ENCODE data around the gene LPP. TPM values are rescaled to one million over a fixed set of nuclear protein-coding genes. Genes with fewer than 3 reads are reported as not detected.

The LPP gene
- total and polyA plus RNA-seq, 2 donors (not counting 1 experiment from before 2014, with no cell fraction given) = 7.6 to 81.7 TPM

- no peak overlapping the region for H3K9ac ChIP-seq (ENCODE audit: low read length)
- CTCF ChIA-PET = interaction anchor here (1.6 to 1.8 kb wide), 2 partner anchors 12 to 399 kb away, joined by 4 to 7 read pairs; no protein-coding TSS in a partner anchor
- H2AFZ ChIP-seq (ENCODE audit: insufficient read depth, low read depth, low read length, poor library complexity, severe bottlenecking) = no peak overlapping the region
- no peaks in the 10 kb centered on the region for H3K27me3 Mint-ChIP-seq
- H3K27me3 ChIP-seq (replicated peaks in 1 of 4; ENCODE audit: control extremely low read depth in 1 of 4, control insufficient read depth in 3 of 4, insufficient read depth in 4 of 4, low read length in 3 of 4) = no peaks in the 10 kb centered on the region
- H3K27ac Mint-ChIP-seq = no peak overlapping the region
- no peak overlapping the region for H3K4me2 ChIP-seq (replicated peaks; ENCODE audit: low read depth, low read length, poor library complexity, severe bottlenecking)
- POLR2A ChIA-PET = no interaction called here
- peaks cover 19% of the 10 kb centered on the region for H3K4me1 Mint-ChIP-seq
- H3K4me3 Mint-ChIP-seq = no peak overlapping the region
- intact Hi-C loops (cut with micrococcal nuclease) = no loop called here
- H3K36me3 ChIP-seq (replicated peaks in 1 of 2; ENCODE audit: control extremely low read depth in 1 of 2, control insufficient read depth in 1 of 2, extremely low read depth in 1 of 2, insufficient read depth in 2 of 2, low read length in 1 of 2) = no peaks in the 10 kb centered on the region
- ATAC-seq (ENCODE audit: low read depth) = no peak
- H3K27ac ChIP-seq (ENCODE audit: low read length in 2 of 2) = no peak overlapping the region
- TF ChIP-seq EZH2 (IDR thresholded peaks at IDR 0.05; ENCODE audit: borderline replicate concordance, insufficient read depth, low read depth, low read length, poor library complexity, severe bottlenecking) (no peak), CTCF (IDR thresholded peaks at IDR 0.05) (no peak)
- H4K20me1 ChIP-seq (ENCODE audit: control insufficient read depth, insufficient read depth, low read length, poor library complexity, severe bottlenecking) = no peaks in the 10 kb centered on the region
- H3K79me2 ChIP-seq (ENCODE audit: control insufficient read depth, insufficient read depth, low read length) = no peaks in the 10 kb centered on the region
- WGBS (ENCODE audit: insufficient coverage) = 85% methylated on average over 3 of the region's 4 CpGs
- peaks cover 8% of the 10 kb centered on the region in 2 donors for H3K4me1 ChIP-seq (ENCODE audit: control insufficient read depth in 2 of 2, insufficient read depth in 2 of 2, low read length in 2 of 2)
- H3K9me3 Mint-ChIP-seq (ENCODE audit: insufficient read depth) = no peaks in the 10 kb centered on the region
- no peak overlapping the region for H3K4me3 ChIP-seq (ENCODE audit: control extremely low read depth in 1 of 5, extremely low read depth in 1 of 5, insufficient read depth in 1 of 5, low read depth in 2 of 5, low read length in 4 of 5)
- DNase-seq = no peak
- H3K9me3 ChIP-seq (ENCODE audit: control extremely low read depth in 1 of 3, control insufficient read depth in 2 of 3, insufficient read depth in 1 of 3, low read length in 2 of 3) = no peaks in the 10 kb centered on the region
These were observed 14.5 kb upstream of the LPP start for GRCh38 chr3:188139466-188139865.

- WGBS (ENCODE audit: insufficient coverage) = no CpG with 5 or more reads among the region's 2 CpGs
These were observed 7.7 kb upstream of the LPP start for GRCh38 chr3:188146219-188146618.

More at GRCh38 chr3:188146219-188146618, 7.7 kb upstream of the LPP start:
- CTCF ChIA-PET = no interaction called here
- Histone ChIP-seq H3K4me3 (ENCODE audit: control extremely low read depth in 1 of 5, extremely low read depth in 1 of 5, insufficient read depth in 1 of 5, low read depth in 2 of 5, low read length in 4 of 5) (no peak overlapping the region), H3K27ac (ENCODE audit: low read length in 2 of 2) (no peak overlapping the region), H3K36me3 (replicated peaks in 1 of 2; ENCODE audit: control extremely low read depth in 1 of 2, control insufficient read depth in 1 of 2, extremely low read depth in 1 of 2, insufficient read depth in 2 of 2, low read length in 1 of 2) (no peaks in the 10 kb centered on the region), H3K27me3 (replicated peaks in 1 of 4; ENCODE audit: control extremely low read depth in 1 of 4, control insufficient read depth in 3 of 4, insufficient read depth in 4 of 4, low read length in 3 of 4) (no peaks in the 10 kb centered on the region), H3K4me2 (replicated peaks; ENCODE audit: low read depth, low read length, poor library complexity, severe bottlenecking) (no peak overlapping the region), H3K4me1 (ENCODE audit: control insufficient read depth in 2 of 2, insufficient read depth in 2 of 2, low read length in 2 of 2) (no peaks in the 10 kb centered on the region), H4K20me1 (ENCODE audit: control insufficient read depth, insufficient read depth, low read length, poor library complexity, severe bottlenecking) (no peaks in the 10 kb centered on the region), H2AFZ (ENCODE audit: insufficient read depth, low read depth, low read length, poor library complexity, severe bottlenecking) (no peak overlapping the region), H3K79me2 (ENCODE audit: control insufficient read depth, insufficient read depth, low read length) (no peaks in the 10 kb centered on the region), H3K9me3 (ENCODE audit: control extremely low read depth in 1 of 3, control insufficient read depth in 2 of 3, insufficient read depth in 1 of 3, low read length in 2 of 3) (no peaks in the 10 kb centered on the region), H3K9ac (ENCODE audit: low read length) (no peak overlapping the region)
- ATAC-seq (ENCODE audit: low read depth) = no peak
- peaks cover 10% of the 10 kb centered on the region for H3K4me1 Mint-ChIP-seq
- no peaks in the 10 kb centered on the region for H3K27me3 Mint-ChIP-seq
- H3K4me3 Mint-ChIP-seq = no peak overlapping the region
- peaks cover 2% of the 10 kb centered on the region for H3K9me3 Mint-ChIP-seq (ENCODE audit: insufficient read depth)
- H3K27ac Mint-ChIP-seq = no peak overlapping the region
- POLR2A ChIA-PET = no interaction called here
- TF ChIP-seq EZH2 (IDR thresholded peaks at IDR 0.05; ENCODE audit: borderline replicate concordance, insufficient read depth, low read depth, low read length, poor library complexity, severe bottlenecking) = no peak
- no peak for TF ChIP-seq CTCF (IDR thresholded peaks at IDR 0.05)
- DNase-seq = no peak
- intact Hi-C loops (cut with micrococcal nuclease) = no loop called here
